Neural cell (in vitro differentiated cells): Measurements from ENCODE around the gene GBX2.

Experiments
- CTCF ChIP-seq: fragments of 450-650 bp; IDR thresholded peaks from 2 replicates; pipeline ENCODE4 v1.5.1; 2014; ENCODE audit warnings: antibody characterized with exemption, mild to moderate bottlenecking, moderate library complexity; ENCODE audit not compliant: poor library complexity, severe bottlenecking
- EP300 ChIP-seq: fragments of 450-650 bp; conservative IDR thresholded peaks from 2 replicates; pipeline ENCODE4 v1.6.1; 2014; ENCODE audit warnings: antibody characterized with exemption, mild to moderate bottlenecking, moderate library complexity; ENCODE audit not compliant: poor library complexity, severe bottlenecking
- EZH2 ChIP-seq: fragments of 200-600, 300-800 bp; shearing (Covaris generic), sonication (generic); IDR thresholded peaks from 2 replicates; pipeline ENCODE4 v1.6.1; 2014; ENCODE audit warnings: antibody characterized with exemption, low read length, borderline replicate concordance, mild to moderate bottlenecking; ENCODE audit not compliant: insufficient read depth, poor library complexity, severe bottlenecking
- MXI1 ChIP-seq: fragments of 450-650 bp; conservative IDR thresholded peaks from 2 replicates; pipeline ENCODE4 v1.6.1; 2014; ENCODE audit warnings: antibody characterized with exemption, mild to moderate bottlenecking; ENCODE audit not compliant: poor library complexity, severe bottlenecking
- POLR2AphosphoS5 ChIP-seq: IDR thresholded peaks from 2 replicates; pipeline ENCODE4 v1.6.1; 2012
- RAD21 ChIP-seq: fragments of 450-650 bp; conservative IDR thresholded peaks from 2 replicates; pipeline ENCODE4 v1.6.1; 2014; ENCODE audit warnings: antibody characterized with exemption, mild to moderate bottlenecking, moderate library complexity
- REST ChIP-seq: IDR thresholded peaks from 2 replicates; pipeline ENCODE4 v1.6.1; 2012; ENCODE audit warnings: borderline replicate concordance
- SMC3 ChIP-seq: fragments of 450-650 bp; conservative IDR thresholded peaks from 2 replicates; pipeline ENCODE4 v1.6.1; 2014; ENCODE audit warnings: antibody characterized with exemption, mild to moderate bottlenecking, moderate library complexity; ENCODE audit not compliant: poor library complexity
- TAF1 ChIP-seq: IDR thresholded peaks from 2 replicates; pipeline ENCODE4 v1.6.1; 2012; ENCODE audit warnings: low read depth

- TF ChIP-seq REST (no peak), CTCF (no peak), POLR2AphosphoS5 (peak; percentile 11), MXI1 (no peak), RAD21 (no peak), EZH2 (peak; percentile 46), EP300 (no peak), TAF1 (no peak), SMC3 (no peak)
These were observed 2.1 kb downstream of the GBX2 start for GRCh38 chr2:236165842-236166795.
